RWPE2 (cell line): ENCODE results near the gene CTAG1A.
A peak's percentile ranks its signal among the peaks of the same experiment; 100 is the strongest.
"Not testable (repeated sequence)": the region's sequence is repeated elsewhere in the genome, so short reads cannot be mapped to it uniquely, and the experiment has no call there.

ENCODE experiments used
- ATAC-seq: fragments of 200-7000 bp; cut with Tn5 transposase; 3 replicates; pipeline ENCODE4 v1.9.1; 2021; ENCODE audit warnings: low read depth
- DNase-seq: peaks from one replicate; pipeline ENCODE4 v3.0.0-alpha.2; 2020; ENCODE audit warnings: low spot score
- H3K27ac ChIP-seq: fragments of 450-650 bp; 2 replicates; pipeline ENCODE4 v1.5.1; 2017; ENCODE audit warnings: mild to moderate bottlenecking; ENCODE audit not compliant: poor library complexity, severe bottlenecking
- H3K27me3 ChIP-seq: fragments of 250-450 bp; sonication (Bioruptor Pico); 2 replicates; pipeline ENCODE4 v1.5.1; 2021; ENCODE audit warnings: mild to moderate bottlenecking, moderate library complexity; ENCODE audit not compliant: insufficient read depth, poor library complexity, severe bottlenecking
- H3K36me3 ChIP-seq: fragments of 250-450 bp; sonication (Bioruptor Pico); 2 replicates; pipeline ENCODE4 v1.5.1; 2020; ENCODE audit warnings: low read depth, mild to moderate bottlenecking, moderate library complexity
- H3K4me1 ChIP-seq: fragments of 250-450 bp; sonication (Bioruptor Pico); 2 replicates; pipeline ENCODE4 v1.5.1; 2021; ENCODE audit warnings: mild to moderate bottlenecking, moderate library complexity; ENCODE audit not compliant: insufficient read depth, poor library complexity, severe bottlenecking
- H3K4me3 ChIP-seq: fragments of 250-450 bp; sonication (Bioruptor Pico); 2 replicates; pipeline ENCODE4 v1.5.1; 2021; ENCODE audit warnings: mild to moderate bottlenecking, moderate library complexity; ENCODE audit not compliant: severe bottlenecking
- H3K9me3 ChIP-seq: fragments of 250-450 bp; sonication (Bioruptor Pico); 2 replicates; pipeline ENCODE4 v1.5.1; 2021; ENCODE audit warnings: mild to moderate bottlenecking, moderate library complexity; ENCODE audit not compliant: severe bottlenecking
- CTCF ChIP-seq: fragments of 450-650 bp; IDR thresholded peaks from one replicate; pipeline ENCODE4 v1.5.1; 2017; ENCODE audit warnings: mild to moderate bottlenecking, moderate library complexity; ENCODE audit not compliant: poor library complexity, severe bottlenecking

The CTAG1A gene

GRCh38 chrX:154603438-154604430 lies 18.8 kb downstream of the CTAG1A start:
- no peak for TF ChIP-seq CTCF
- Histone ChIP-seq H3K4me1 (peaks cover 33% of the 10 kb centered on the region), H3K4me3 (no peak overlapping the region), H3K36me3 (no peaks in the 10 kb centered on the region), H3K9me3 (no peaks in the 10 kb centered on the region), H3K27me3 (no peaks in the 10 kb centered on the region), H3K27ac (peak overlapping the region; percentile 89)
- ATAC-seq (peak; percentile 82), DNase-seq (peak; percentile 77)

GRCh38 chrX:154605566-154605965 lies 20.6 kb downstream of the CTAG1A start:
- H3K36me3 ChIP-seq, result no peaks in the 10 kb centered on the region
- H3K4me3 ChIP-seq, result no peak overlapping the region
- H3K27ac ChIP-seq, result no peak overlapping the region
- H3K27me3 ChIP-seq, result no peaks in the 10 kb centered on the region
- no peak for TF ChIP-seq CTCF
- ATAC-seq, result no peak
- no peaks in the 10 kb centered on the region for H3K9me3 ChIP-seq
- peaks cover 26% of the 10 kb centered on the region for H3K4me1 ChIP-seq
- DNase-seq, result no peak

GRCh38 chrX:154607370-154607769 lies 22.4 kb downstream of the CTAG1A start:
- DNase-seq (no peak), ATAC-seq (no peak)
- no peaks in the 10 kb centered on the region for H3K27me3 ChIP-seq
- H3K27ac ChIP-seq, result no peak overlapping the region
- H3K4me1 ChIP-seq, result peaks cover 14% of the 10 kb centered on the region
- TF ChIP-seq CTCF, result no peak
- no peaks in the 10 kb centered on the region for H3K36me3 ChIP-seq
- H3K4me3 ChIP-seq, result no peak overlapping the region
- no peaks in the 10 kb centered on the region for H3K9me3 ChIP-seq

GRCh38 chrX:154607976-154608375 lies 23.0 kb downstream of the CTAG1A start:
- H3K27me3 ChIP-seq, H3K36me3 ChIP-seq, H3K9me3 ChIP-seq, ATAC-seq, H3K27ac ChIP-seq, DNase-seq, H3K4me3 ChIP-seq: not testable (repeated sequence)
- H3K4me1 ChIP-seq, result peaks cover 14% of the 10 kb centered on the region

GRCh38 chrX:154608823-154609222 lies 23.9 kb downstream of the CTAG1A start:
- not testable (repeated sequence) for H3K27me3 ChIP-seq, H3K27ac ChIP-seq

GRCh38 chrX:154611146-154611545 lies 26.2 kb downstream of the CTAG1A start:
- H3K27ac ChIP-seq, result not testable (repeated sequence)

More at GRCh38 chrX:154608823-154609222, 23.9 kb downstream of the CTAG1A start:
- DNase-seq, H3K36me3 ChIP-seq, H3K4me1 ChIP-seq, ATAC-seq, H3K4me3 ChIP-seq, H3K9me3 ChIP-seq: not testable (repeated sequence)

GRCh38 chrX:154613586-154613985 lies 28.7 kb downstream of the CTAG1A start:
- not testable (repeated sequence) for DNase-seq, ATAC-seq, H3K9me3 ChIP-seq, H3K27me3 ChIP-seq, H3K4me3 ChIP-seq, H3K36me3 ChIP-seq, H3K4me1 ChIP-seq, H3K27ac ChIP-seq

More at GRCh38 chrX:154611146-154611545, 26.2 kb downstream of the CTAG1A start:
- H3K9me3 ChIP-seq, ATAC-seq, DNase-seq, H3K36me3 ChIP-seq, H3K4me1 ChIP-seq, H3K27me3 ChIP-seq, H3K4me3 ChIP-seq: not testable (repeated sequence)

- not testable (repeated sequence) for H3K27me3 ChIP-seq, ATAC-seq, DNase-seq, H3K4me1 ChIP-seq, H3K4me3 ChIP-seq, H3K36me3 ChIP-seq, H3K27ac ChIP-seq, H3K9me3 ChIP-seq
Observed at GRCh38 chrX:154619182-154619581, 34.2 kb downstream of the CTAG1A start, which contains the start of gene CTAG1B. CTAG1B (minus strand) TSS chrX:154619282; CDS start chrX:154619218, 64 bp downstream.
